Testis (tissue), 3 donors: ENCODE data around the gene CLK2. TPM values are rescaled to one million over a fixed set of nuclear protein-coding genes. Genes with fewer than 3 reads are reported as not detected.

ENCODE experiments used
- DNase-seq: peaks from one replicate; pipeline ENCODE4 v3.0.0-alpha.2; 2019
- H3K27ac ChIP-seq, 2 donors: fragments of 200-600 bp; sonication (generic); one replicate each; pipeline ENCODE4 v1.5.1; 2019
- H3K27me3 ChIP-seq: fragments of 200-600 bp; sonication (generic); one replicate; pipeline ENCODE4 v1.5.1; 2019
- H3K36me3 ChIP-seq: fragments of 200-600 bp; sonication (generic); one replicate; pipeline ENCODE4 v1.5.1; 2017; ENCODE audit warnings: low read depth; ENCODE audit errors: missing control alignments
- H3K4me1 ChIP-seq: fragments of 200-600 bp; sonication (generic); one replicate; pipeline ENCODE4 v1.5.1; 2019
- H3K4me3 ChIP-seq, 2 donors: fragments of 200-600 bp; sonication (generic); one replicate each; pipeline ENCODE4 v1.5.1; 2017 to 2019
- H3K9me3 ChIP-seq: fragments of 200-600 bp; sonication (generic); one replicate; pipeline ENCODE4 v1.5.1; 2017
- POLR2A ChIP-seq: fragments of 450-650 bp; IDR thresholded peaks from one replicate; pipeline ENCODE4 v1.6.1; 2017; ENCODE audit warnings: antibody characterized with exemption, mild to moderate bottlenecking, moderate library complexity
- WGBS, 2 donors: methylation state at CpG; one replicate each; pipeline ENCODE4 v1.1.5; 2018; 5-methylcytosine and 5-hydroxymethylcytosine counted together
- intact Hi-C: fragments of 100-400 bp; cut with DNase I; formaldehyde crosslinking; loops from one replicate; pipeline ENCODE4 v1.15.1; 2023; ENCODE audit warnings: low total_unique reads
- polyA plus RNA-seq: library from polyadenylated mRNA; stranded (reverse); fragments of 350-450 nt; fragmentation: Illumina TruSeq; extraction: RNeasy Lipid Tissue Mini Kit (QIAGEN cat#74804); gene quantifications from one replicate; pipeline ENCODE4 v1.2.3, GENCODE V29; 2014; ENCODE audit warnings: low read depth, low replicate concordance; ENCODE audit not compliant: insufficient read depth
- total RNA-seq, 2 donors: library from RNA; depleted of rRNA; stranded (reverse); fragments of >200 nt; gene quantifications; one replicate each; pipeline ENCODE4 v1.2.3, GENCODE V29; 2016
- TF ChIP-seq, protein P1 (sequence below), 3 experiments: fragments of 450-650 bp in 2 of 3; fragments of 200-600 bp in 1 of 3; sonication (generic) in 1 of 3; IDR thresholded peaks; one replicate each; pipeline ENCODE4 v1.5.1; 2016 to 2019; ENCODE audit warnings: antibody characterized with exemption in 3 of 3, mild to moderate bottlenecking in 2 of 3, moderate library complexity in 1 of 3

Gene CLK2
- total and polyA plus RNA-seq, 3 donors from 2014 or later, result 37.0 to 54.1 (median 52.8) TPM

DNA sequence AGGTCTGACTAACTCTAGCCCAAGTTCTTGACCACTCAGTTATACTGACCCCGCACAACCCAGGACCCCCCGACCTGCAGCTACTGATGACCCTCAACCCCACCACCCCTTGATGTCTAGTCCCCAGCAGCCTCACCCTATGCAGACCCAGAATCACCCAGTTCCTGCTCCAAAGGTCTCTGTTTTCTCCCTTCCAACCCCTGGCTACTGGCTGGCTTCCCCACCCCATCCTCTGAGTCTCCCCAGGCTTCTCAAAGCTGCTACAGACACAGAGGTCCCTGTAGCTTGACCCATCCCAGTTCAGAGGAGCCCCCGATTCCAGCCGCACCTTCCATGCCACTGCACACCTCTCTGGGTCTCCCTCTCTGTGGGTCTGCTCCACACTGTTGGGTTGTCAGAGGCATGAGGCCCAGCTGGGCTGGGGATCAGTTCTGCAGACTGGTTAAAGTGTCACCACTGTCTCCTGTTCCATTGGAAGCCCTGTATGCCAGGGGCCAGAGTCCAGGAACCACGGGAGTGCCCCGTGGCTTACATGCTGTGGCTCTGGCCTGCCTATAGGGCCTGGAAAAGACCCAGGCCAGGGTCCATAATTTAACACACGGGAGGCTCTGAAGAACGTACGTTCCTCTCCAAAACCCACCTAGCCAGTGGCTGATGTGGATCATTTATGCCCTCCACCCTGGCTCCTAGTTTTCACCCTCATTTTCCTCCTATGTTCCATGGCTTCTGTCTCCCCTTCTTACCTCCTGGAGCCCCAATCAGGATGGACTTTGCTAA, 27.4 kb upstream of the CLK2 start:
- Histone ChIP-seq H3K9me3 (no peaks in the 10 kb centered on the region), H3K27me3 (no peaks in the 10 kb centered on the region), H3K27ac (no peak overlapping the region), H3K36me3 (no peaks in the 10 kb centered on the region), H3K4me1 (no peaks in the 10 kb centered on the region), H3K4me3 (no peak overlapping the region)
- no peak for TF ChIP-seq POLR2A
- TF ChIP-seq, protein P1, sequence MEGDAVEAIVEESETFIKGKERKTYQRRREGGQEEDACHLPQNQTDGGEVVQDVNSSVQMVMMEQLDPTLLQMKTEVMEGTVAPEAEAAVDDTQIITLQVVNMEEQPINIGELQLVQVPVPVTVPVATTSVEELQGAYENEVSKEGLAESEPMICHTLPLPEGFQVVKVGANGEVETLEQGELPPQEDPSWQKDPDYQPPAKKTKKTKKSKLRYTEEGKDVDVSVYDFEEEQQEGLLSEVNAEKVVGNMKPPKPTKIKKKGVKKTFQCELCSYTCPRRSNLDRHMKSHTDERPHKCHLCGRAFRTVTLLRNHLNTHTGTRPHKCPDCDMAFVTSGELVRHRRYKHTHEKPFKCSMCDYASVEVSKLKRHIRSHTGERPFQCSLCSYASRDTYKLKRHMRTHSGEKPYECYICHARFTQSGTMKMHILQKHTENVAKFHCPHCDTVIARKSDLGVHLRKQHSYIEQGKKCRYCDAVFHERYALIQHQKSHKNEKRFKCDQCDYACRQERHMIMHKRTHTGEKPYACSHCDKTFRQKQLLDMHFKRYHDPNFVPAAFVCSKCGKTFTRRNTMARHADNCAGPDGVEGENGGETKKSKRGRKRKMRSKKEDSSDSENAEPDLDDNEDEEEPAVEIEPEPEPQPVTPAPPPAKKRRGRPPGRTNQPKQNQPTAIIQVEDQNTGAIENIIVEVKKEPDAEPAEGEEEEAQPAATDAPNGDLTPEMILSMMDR (IDR thresholded peaks at IDR 0.05), result no peak
- DNase-seq, result no peak
- intact Hi-C loops, result no loop called here
- WGBS, 2 donors, result 90 to 93% methylated on average over 9 of the region's 9 CpGs

DNA sequence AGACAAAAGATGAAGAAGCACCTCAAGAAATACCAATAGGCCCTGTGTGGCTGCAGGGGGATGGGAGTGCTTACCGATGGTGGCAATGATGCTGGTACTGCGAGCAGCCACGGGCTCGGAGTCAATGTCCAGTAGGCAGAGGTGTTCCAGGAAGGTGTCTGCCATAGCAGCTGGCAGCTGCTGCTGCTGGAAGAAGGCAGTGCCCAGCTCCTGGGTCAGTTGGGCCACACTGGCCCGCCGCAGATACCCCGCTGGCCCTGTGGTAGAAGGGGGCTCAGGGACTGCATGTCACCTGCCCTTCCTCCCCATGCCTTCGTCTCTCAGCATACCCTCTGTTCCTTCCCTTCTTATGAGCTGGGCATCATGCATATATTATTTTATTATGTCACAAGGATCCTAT, 26.7 kb upstream of the CLK2 start:
- intact Hi-C loops, result no loop called here
- WGBS, 2 donors, result 91 to 96% methylated on average over 8 of the region's 8 CpGs
- Histone ChIP-seq H3K36me3 (no peaks in the 10 kb centered on the region), H3K27me3 (no peaks in the 10 kb centered on the region), H3K27ac (no peak overlapping the region), H3K4me3 (no peak overlapping the region), H3K9me3 (no peaks in the 10 kb centered on the region), H3K4me1 (no peaks in the 10 kb centered on the region)
- TF ChIP-seq, protein P1 (IDR thresholded peaks at IDR 0.05), result no peak
- no peak for TF ChIP-seq POLR2A
- DNase-seq, result no peak

DNA sequence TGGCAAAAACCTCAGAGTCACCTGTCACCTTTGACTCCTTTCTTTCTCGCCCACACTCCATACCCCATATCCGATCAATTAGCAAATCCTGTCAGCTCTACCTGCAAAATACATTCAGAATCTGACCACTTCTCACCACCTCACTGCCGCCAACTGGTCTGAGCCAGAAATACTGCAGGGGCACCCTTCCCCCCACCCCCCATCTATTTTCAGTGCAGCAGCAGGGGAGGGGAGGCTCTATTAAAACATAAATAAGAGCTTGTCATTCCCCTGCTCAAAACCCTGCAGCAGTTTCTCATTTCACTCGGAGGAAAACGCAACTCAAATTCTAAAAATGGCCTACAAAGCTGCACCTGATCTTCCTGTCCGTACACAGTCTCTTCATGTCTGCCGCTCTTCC, 24.1 kb upstream of the CLK2 start:
- Histone ChIP-seq H3K27me3 (no peaks in the 10 kb centered on the region), H3K36me3 (no peaks in the 10 kb centered on the region), H3K4me3 (no peak overlapping the region), H3K4me1 (no peaks in the 10 kb centered on the region), H3K27ac (no peak overlapping the region), H3K9me3 (no peaks in the 10 kb centered on the region)
- intact Hi-C loops, result no loop called here
- WGBS, 2 donors, result 73 to 76% methylated on average over 7 of the region's 7 CpGs
- DNase-seq, result no peak
- TF ChIP-seq POLR2A, result no peak
- TF ChIP-seq, protein P1 (IDR thresholded peaks at IDR 0.05), result no peak

DNA sequence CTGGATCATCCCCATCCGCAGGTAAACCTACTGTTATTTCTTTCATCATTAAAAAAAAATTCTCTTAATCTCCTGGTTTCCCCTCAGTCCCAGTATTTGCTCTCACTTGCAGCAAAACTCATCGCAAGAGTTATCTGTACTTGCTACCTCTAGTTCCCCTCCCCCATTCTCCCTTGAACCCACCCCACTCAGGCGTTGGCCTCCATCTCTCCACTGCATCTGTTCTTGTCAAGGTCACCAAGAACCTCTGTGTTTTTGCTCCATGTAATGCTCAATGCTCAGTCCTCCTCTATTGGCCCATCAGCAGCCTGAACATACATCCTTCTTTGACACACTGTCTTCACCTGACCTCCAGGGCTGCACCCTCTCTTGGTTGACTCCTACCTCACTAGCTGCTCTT, 23.4 kb upstream of the CLK2 start:
- DNase-seq, result no peak
- no peaks in the 10 kb centered on the region for H3K27me3 ChIP-seq
- WGBS, 2 donors, result 64 to 74% methylated on average over 3 of the region's 3 CpGs
- no peak for TF ChIP-seq POLR2A
- TF ChIP-seq, protein P1 (IDR thresholded peaks at IDR 0.05), result no peak
- H3K9me3 ChIP-seq, result no peaks in the 10 kb centered on the region
- no peak overlapping the region for H3K4me3 ChIP-seq
- intact Hi-C loops, result no loop called here
- no peak overlapping the region for H3K27ac ChIP-seq
- no peaks in the 10 kb centered on the region for H3K36me3 ChIP-seq
- H3K4me1 ChIP-seq, result no peaks in the 10 kb centered on the region

DNA sequence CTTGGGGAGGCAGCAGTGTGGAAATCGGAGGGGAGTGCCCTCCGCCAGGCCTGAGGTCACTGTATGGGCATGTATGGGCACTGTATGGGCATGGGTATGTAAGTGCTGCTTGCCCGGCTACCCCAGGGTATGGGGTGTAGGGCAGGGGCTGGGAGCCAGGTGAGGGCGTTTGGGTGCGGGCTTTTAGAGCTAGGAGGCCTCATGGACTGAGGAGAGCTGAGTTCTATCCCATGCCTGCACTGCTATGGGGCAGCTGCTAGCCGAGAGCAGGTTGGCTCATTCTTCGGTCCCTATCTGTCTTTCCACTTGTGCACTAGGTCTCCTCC, 22.6 kb upstream of the CLK2 start:
- H3K27ac ChIP-seq, result no peak overlapping the region
- no peaks in the 10 kb centered on the region for H3K36me3 ChIP-seq
- 68 to 80% methylated on average over 6 to 7 of the region's 7 CpGs for WGBS, 2 donors
- H3K9me3 ChIP-seq, result no peaks in the 10 kb centered on the region
- H3K27me3 ChIP-seq, result no peaks in the 10 kb centered on the region
- intact Hi-C loops, result no loop called here
- H3K4me3 ChIP-seq, result no peak overlapping the region
- no peak for DNase-seq
- no peak for TF ChIP-seq POLR2A
- TF ChIP-seq, protein P1 (IDR thresholded peaks at IDR 0.05), result no peak
- H3K4me1 ChIP-seq, result no peaks in the 10 kb centered on the region
